ENCODE data around the gene CDRT15.

CDRT15 gene

DNA sequence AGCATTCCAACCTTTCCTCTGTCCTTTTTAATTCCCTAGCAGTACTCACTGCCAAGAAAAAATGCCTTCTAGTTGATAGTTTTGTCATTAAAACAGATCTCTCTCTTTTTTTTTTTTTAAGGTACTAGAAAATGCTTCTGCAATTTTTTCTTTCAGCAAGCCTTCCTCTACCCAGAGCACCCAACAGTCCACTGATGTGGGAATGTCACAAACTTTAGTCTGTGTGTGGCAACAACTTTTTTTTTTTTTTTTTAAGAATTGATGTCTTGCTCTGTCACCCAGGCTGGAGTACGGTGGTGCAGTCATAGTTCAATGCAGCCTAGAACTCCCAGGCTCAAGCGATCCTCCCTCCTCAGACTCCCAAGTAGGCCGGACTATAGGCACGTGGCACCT, 34.7 kb downstream of the CDRT15 start:
- Histone ChIP-seq H3K9ac (ENCODE audit: low read length in 5 of 5) (no peak overlapping the region), H3K4me1 (ENCODE audit: control insufficient read depth in 5 of 5, insufficient read depth in 5 of 5, low read length in 5 of 5) (peaks cover 0 to 19% (median 0%) of the 10 kb centered on the region in 5 donors), H3K36me3 (ENCODE audit: control insufficient read depth in 5 of 5, insufficient read depth in 5 of 5, low read length in 5 of 5) (peaks cover 0 to 28% (median 16%) of the 10 kb centered on the region in 5 donors), H3K4me3 (ENCODE audit: low read depth in 1 of 5, low read length in 5 of 5) (no peak overlapping the region), H3K27me3 (ENCODE audit: control insufficient read depth in 5 of 5, insufficient read depth in 4 of 5, low read length in 5 of 5) (no peaks in the 10 kb centered on the region), H3K9me3 (ENCODE audit: control insufficient read depth in 5 of 5, low read length in 5 of 5) (no peaks in the 10 kb centered on the region), H3K27ac (ENCODE audit: low read depth, low read length) (no peak overlapping the region)

DNA sequence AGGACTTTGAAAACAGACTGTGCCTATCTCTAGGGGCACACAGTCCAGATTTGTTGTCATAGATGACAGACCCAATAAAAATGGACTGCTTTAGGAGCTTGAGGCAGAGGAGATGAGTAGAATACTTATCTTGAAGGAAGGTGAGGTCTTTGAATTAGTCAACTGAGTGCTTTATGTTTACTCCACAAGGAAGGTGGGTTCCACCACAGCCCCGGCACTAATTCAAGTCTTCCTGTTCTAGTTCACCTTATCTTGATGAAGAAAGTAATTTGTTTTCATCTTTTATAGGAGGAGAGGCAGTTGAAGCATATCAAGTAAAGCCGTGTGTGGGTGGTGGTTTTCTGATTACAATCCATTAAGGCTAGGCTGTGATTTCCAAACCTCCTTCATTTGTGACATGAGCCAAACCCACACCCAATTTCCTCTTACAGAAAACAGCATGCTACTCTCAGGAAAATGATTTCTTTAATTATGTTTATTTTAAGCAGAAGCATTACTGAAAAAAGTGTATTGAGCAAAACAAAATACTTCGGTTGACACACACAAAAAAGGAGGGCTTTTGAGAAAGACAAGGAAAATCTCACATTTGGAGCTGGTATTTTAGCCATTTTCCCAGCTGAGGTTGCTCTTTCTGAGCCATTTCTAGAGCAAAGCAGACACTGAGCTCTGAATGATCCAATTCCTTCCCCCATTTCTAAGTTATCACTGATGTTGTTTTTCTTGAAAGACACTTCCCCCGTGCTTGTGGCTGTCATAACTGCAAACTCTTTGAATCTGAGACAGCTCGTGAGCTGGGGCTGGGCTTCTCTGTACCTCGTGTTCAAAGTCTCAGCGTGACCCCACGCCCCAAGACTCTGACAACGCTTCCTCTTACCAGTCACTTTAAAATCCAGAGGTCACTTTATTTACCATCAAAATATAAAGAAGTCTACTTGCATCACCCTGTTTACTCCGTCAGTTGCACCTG, 35.4 kb downstream of the CDRT15 start:
- Histone ChIP-seq H3K9me3 (ENCODE audit: control insufficient read depth in 5 of 5, low read length in 5 of 5) (no peaks in the 10 kb centered on the region), H3K36me3 (ENCODE audit: control insufficient read depth in 5 of 5, insufficient read depth in 5 of 5, low read length in 5 of 5) (peaks cover 0 to 28% (median 11%) of the 10 kb centered on the region in 5 donors), H3K4me3 (ENCODE audit: low read depth in 1 of 5, low read length in 5 of 5) (no peak overlapping the region), H3K9ac (ENCODE audit: low read length in 5 of 5) (peak overlapping the region in 1 of 5 donors; percentile 12), H3K27me3 (ENCODE audit: control insufficient read depth in 5 of 5, insufficient read depth in 4 of 5, low read length in 5 of 5) (no peaks in the 10 kb centered on the region), H3K4me1 (ENCODE audit: control insufficient read depth in 5 of 5, insufficient read depth in 5 of 5, low read length in 5 of 5) (peaks cover 0 to 19% (median 0%) of the 10 kb centered on the region in 5 donors), H3K27ac (ENCODE audit: low read depth, low read length) (no peak overlapping the region)

GRCh38 chr17:14200354-14200753, 36.3 kb downstream of the CDRT15 start:
- Histone ChIP-seq H3K9me3 (ENCODE audit: control insufficient read depth in 5 of 5, low read length in 5 of 5) (no peaks in the 10 kb centered on the region), H3K9ac (ENCODE audit: low read length in 5 of 5) (peak overlapping the region in 1 of 5 donors; percentile 12), H3K36me3 (ENCODE audit: control insufficient read depth in 5 of 5, insufficient read depth in 5 of 5, low read length in 5 of 5) (peaks cover 0 to 27% (median 11%) of the 10 kb centered on the region in 5 donors), H3K27ac (ENCODE audit: low read depth, low read length) (no peak overlapping the region), H3K4me1 (ENCODE audit: control insufficient read depth in 5 of 5, insufficient read depth in 5 of 5, low read length in 5 of 5) (peaks cover 0 to 19% (median 0%) of the 10 kb centered on the region in 5 donors), H3K27me3 (ENCODE audit: control insufficient read depth in 5 of 5, insufficient read depth in 4 of 5, low read length in 5 of 5) (no peaks in the 10 kb centered on the region), H3K4me3 (ENCODE audit: low read depth in 1 of 5, low read length in 5 of 5) (no peak overlapping the region)

DNA sequence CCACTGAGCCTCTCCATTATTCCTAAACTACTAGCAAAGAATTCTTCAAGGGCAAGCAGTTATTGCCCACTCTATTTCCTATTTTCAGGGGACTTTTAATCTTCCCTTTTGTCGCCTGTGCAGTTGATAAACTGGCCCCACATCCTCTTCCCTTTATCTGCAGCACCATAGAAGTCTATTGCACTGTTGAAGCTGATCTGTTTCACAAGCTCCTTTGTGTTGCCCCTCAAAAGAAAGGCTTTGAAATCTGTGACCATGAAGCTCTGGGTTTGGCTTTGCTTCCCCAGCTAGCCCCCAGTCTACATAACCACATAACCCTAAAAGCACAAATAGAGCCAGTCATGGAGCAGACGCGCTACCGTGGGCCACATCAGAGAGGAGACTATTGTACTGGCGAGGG, 37.1 kb downstream of the CDRT15 start:
- H3K27me3 ChIP-seq (ENCODE audit: control insufficient read depth in 5 of 5, insufficient read depth in 4 of 5, low read length in 5 of 5): no peaks in the 10 kb centered on the region
- H3K36me3 ChIP-seq (ENCODE audit: control insufficient read depth in 5 of 5, insufficient read depth in 5 of 5, low read length in 5 of 5): peaks cover 0 to 27% (median 11%) of the 10 kb centered on the region in 5 donors
- H3K4me1 ChIP-seq (ENCODE audit: control insufficient read depth in 5 of 5, insufficient read depth in 5 of 5, low read length in 5 of 5): peaks cover 0 to 19% (median 0%) of the 10 kb centered on the region in 5 donors
- no peak overlapping the region for H3K27ac ChIP-seq (ENCODE audit: low read depth, low read length)
- H3K9ac ChIP-seq (ENCODE audit: low read length in 5 of 5): no peak overlapping the region
- no peaks in the 10 kb centered on the region for H3K9me3 ChIP-seq (ENCODE audit: control insufficient read depth in 5 of 5, low read length in 5 of 5)
- H3K4me3 ChIP-seq (ENCODE audit: low read depth in 1 of 5, low read length in 5 of 5): no peak overlapping the region

DNA sequence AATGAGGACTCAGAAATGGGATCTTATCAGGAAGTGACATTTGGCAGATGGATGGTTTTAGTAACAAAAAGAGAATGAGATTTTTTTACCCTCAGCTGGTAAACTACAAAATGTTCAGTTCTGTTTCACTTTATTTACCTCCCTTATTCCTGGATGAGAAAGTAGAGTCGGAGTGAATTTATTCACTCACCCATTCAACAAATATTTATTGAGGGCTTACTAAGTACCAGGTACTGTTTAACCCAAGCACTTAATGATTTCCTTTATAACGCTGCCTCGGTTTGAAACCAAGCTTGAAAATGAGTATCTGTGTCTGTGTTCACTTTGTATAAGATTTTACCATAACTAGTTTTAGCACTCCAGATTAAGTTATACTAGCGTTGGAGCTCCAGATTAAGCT, 38.1 kb downstream of the CDRT15 start:
- Histone ChIP-seq H3K9ac (ENCODE audit: low read length in 5 of 5) (no peak overlapping the region), H3K9me3 (ENCODE audit: control insufficient read depth in 5 of 5, low read length in 5 of 5) (no peaks in the 10 kb centered on the region), H3K4me1 (ENCODE audit: control insufficient read depth in 5 of 5, insufficient read depth in 5 of 5, low read length in 5 of 5) (peaks cover 0 to 19% (median 0%) of the 10 kb centered on the region in 5 donors), H3K4me3 (ENCODE audit: low read depth in 1 of 5, low read length in 5 of 5) (no peak overlapping the region), H3K27me3 (ENCODE audit: control insufficient read depth in 5 of 5, insufficient read depth in 4 of 5, low read length in 5 of 5) (no peaks in the 10 kb centered on the region), H3K27ac (ENCODE audit: low read depth, low read length) (no peak overlapping the region), H3K36me3 (ENCODE audit: control insufficient read depth in 5 of 5, insufficient read depth in 5 of 5, low read length in 5 of 5) (peaks cover 0 to 27% (median 8%) of the 10 kb centered on the region in 5 donors)

DNA sequence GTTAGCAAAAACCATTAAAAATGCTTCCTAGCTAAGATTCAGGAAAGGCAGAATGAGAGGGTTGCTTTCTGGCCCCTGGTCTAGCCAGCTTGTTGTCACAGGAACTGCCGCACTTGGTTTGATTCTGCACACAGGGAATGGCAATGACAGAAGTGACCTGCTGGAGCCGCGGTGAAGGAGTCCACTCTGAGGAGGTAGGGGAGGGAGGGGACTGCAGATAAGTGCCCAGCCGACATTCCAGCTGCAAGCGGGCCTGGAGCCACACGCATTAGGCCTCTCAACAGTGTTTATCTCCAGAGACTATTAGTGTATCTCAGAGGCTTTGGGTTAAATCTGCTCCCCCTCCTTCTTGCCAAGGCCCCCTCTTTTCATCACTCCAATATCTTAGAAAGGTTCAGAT, 38.6 kb downstream of the CDRT15 start:
- no peak overlapping the region for H3K27ac ChIP-seq (ENCODE audit: low read depth, low read length)
- H3K9me3 ChIP-seq (ENCODE audit: control insufficient read depth in 5 of 5, low read length in 5 of 5): no peaks in the 10 kb centered on the region

GRCh38 chr17:14197586-14197985, 39.1 kb downstream of the CDRT15 start:
- Histone ChIP-seq H3K27me3 (ENCODE audit: control insufficient read depth in 5 of 5, insufficient read depth in 4 of 5, low read length in 5 of 5) (no peaks in the 10 kb centered on the region), H3K36me3 (ENCODE audit: control insufficient read depth in 5 of 5, insufficient read depth in 5 of 5, low read length in 5 of 5) (peaks cover 0 to 27% (median 9%) of the 10 kb centered on the region in 5 donors), H3K4me3 (ENCODE audit: low read depth in 1 of 5, low read length in 5 of 5) (no peak overlapping the region), H3K9me3 (ENCODE audit: control insufficient read depth in 5 of 5, low read length in 5 of 5) (no peaks in the 10 kb centered on the region), H3K4me1 (ENCODE audit: control insufficient read depth in 5 of 5, insufficient read depth in 5 of 5, low read length in 5 of 5) (peaks cover 0 to 19% (median 0%) of the 10 kb centered on the region in 5 donors), H3K27ac (ENCODE audit: low read depth, low read length) (no peak overlapping the region), H3K9ac (ENCODE audit: low read length in 5 of 5) (no peak overlapping the region)

More for the DNA sequence above, 38.6 kb downstream of the CDRT15 start:
- no peak overlapping the region for H3K4me3 ChIP-seq (ENCODE audit: low read depth in 1 of 5, low read length in 5 of 5)
- no peak overlapping the region for H3K9ac ChIP-seq (ENCODE audit: low read length in 5 of 5)
- H3K4me1 ChIP-seq (ENCODE audit: control insufficient read depth in 5 of 5, insufficient read depth in 5 of 5, low read length in 5 of 5): peaks cover 0 to 19% (median 0%) of the 10 kb centered on the region in 5 donors
- H3K27me3 ChIP-seq (ENCODE audit: control insufficient read depth in 5 of 5, insufficient read depth in 4 of 5, low read length in 5 of 5): no peaks in the 10 kb centered on the region
- peaks cover 0 to 27% (median 9%) of the 10 kb centered on the region in 5 donors for H3K36me3 ChIP-seq (ENCODE audit: control insufficient read depth in 5 of 5, insufficient read depth in 5 of 5, low read length in 5 of 5)

DNA sequence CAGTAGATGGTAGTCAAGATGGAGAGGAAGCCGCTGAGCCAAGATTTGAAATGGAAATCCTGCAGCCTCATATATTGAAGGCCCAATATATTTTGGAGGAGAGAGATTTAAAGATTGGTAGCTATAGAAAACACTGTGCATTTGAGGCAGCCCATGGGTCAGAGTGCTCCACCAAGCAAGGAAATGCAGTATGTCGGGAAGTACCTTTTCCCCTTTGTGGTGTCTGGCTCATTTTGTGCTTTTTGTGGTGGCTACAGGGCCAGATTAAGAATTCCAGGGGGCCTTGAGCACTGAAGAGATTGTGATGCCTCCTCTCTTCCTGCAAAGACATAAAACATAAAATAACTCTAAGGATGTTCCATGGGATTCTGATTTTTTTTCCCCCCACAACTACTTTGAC, 39.6 kb downstream of the CDRT15 start:
- Histone ChIP-seq H3K4me3 (ENCODE audit: low read depth in 1 of 5, low read length in 5 of 5) (no peak overlapping the region), H3K36me3 (ENCODE audit: control insufficient read depth in 5 of 5, insufficient read depth in 5 of 5, low read length in 5 of 5) (peaks cover 0 to 30% (median 9%) of the 10 kb centered on the region in 5 donors), H3K4me1 (ENCODE audit: control insufficient read depth in 5 of 5, insufficient read depth in 5 of 5, low read length in 5 of 5) (peaks cover 0 to 19% (median 0%) of the 10 kb centered on the region in 5 donors), H3K27ac (ENCODE audit: low read depth, low read length) (no peak overlapping the region), H3K9me3 (ENCODE audit: control insufficient read depth in 5 of 5, low read length in 5 of 5) (no peaks in the 10 kb centered on the region), H3K27me3 (ENCODE audit: control insufficient read depth in 5 of 5, insufficient read depth in 4 of 5, low read length in 5 of 5) (no peaks in the 10 kb centered on the region), H3K9ac (ENCODE audit: low read length in 5 of 5) (no peak overlapping the region)

DNA sequence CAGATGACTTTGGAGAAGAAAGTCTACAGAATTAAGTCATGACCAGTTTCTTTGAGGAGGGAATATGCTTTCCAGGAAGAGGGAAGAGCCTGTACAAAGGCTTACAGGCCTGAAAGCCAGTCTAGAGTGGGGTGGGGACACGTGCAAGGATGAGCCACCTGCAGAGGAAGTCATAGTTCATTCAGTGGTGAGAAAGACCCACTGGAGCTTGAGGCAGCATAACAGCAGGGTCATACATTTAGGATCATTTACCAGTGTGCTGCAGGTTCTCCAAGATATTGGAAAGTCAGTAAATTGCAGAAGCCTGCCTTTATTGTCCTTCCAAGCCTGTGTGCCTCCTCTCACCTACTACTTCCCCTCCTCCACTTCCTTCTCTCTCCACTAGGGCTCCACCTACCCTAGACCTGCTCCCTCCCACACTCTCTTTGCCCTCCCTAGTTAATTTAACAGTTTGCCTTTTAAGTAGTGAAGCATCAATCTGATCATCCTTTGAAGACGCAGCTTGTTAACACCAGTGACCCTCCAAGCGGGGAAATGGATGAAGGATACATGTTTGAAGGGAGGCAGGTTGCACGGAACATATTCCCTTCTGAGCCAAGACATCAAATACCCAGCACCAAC, 40.2 kb downstream of the CDRT15 start:
- no peak overlapping the region for H3K4me3 ChIP-seq (ENCODE audit: low read depth in 1 of 5, low read length in 5 of 5)
- H3K36me3 ChIP-seq (ENCODE audit: control insufficient read depth in 5 of 5, insufficient read depth in 5 of 5, low read length in 5 of 5): peaks cover 0 to 31% (median 9%) of the 10 kb centered on the region in 5 donors
- no peaks in the 10 kb centered on the region for H3K9me3 ChIP-seq (ENCODE audit: control insufficient read depth in 5 of 5, low read length in 5 of 5)
- no peak overlapping the region for H3K9ac ChIP-seq (ENCODE audit: low read length in 5 of 5)
- H3K27me3 ChIP-seq (ENCODE audit: control insufficient read depth in 5 of 5, insufficient read depth in 4 of 5, low read length in 5 of 5): no peaks in the 10 kb centered on the region
- H3K4me1 ChIP-seq (ENCODE audit: control insufficient read depth in 5 of 5, insufficient read depth in 5 of 5, low read length in 5 of 5): peaks cover 0 to 13% (median 0%) of the 10 kb centered on the region in 5 donors
- no peak overlapping the region for H3K27ac ChIP-seq (ENCODE audit: low read depth, low read length)
